Fibroblast of villous mesenchyme (primary cell): ENCODE measurements around the gene ZC3H7B. TPM values are rescaled to one million over a fixed set of nuclear protein-coding genes. Genes with fewer than 3 reads are reported as not detected.

Source experiments
- DNase-seq: peaks from one replicate; pipeline ENCODE4 v3.0.0-alpha.2; 2010; ENCODE audit warnings: low read depth
- H3K4me3 ChIP-seq: 2 replicates; pipeline ENCODE4 v1.5.1; 2011; ENCODE audit warnings: low read depth, mild to moderate bottlenecking, low read length
- small RNA-seq: library from RNA; depleted of rRNA; stranded (forward); fragments of <200 nt; gene quantifications from one replicate; pipeline ENCODE3, GENCODE V24; 2012
- total RNA-seq: library from RNA; depleted of rRNA; stranded (reverse); fragments of >200 nt; gene quantifications from 2 replicates; pipeline ENCODE4 v1.2.3, GENCODE V29; 2012
- TF ChIP-seq, protein P1 (sequence below): IDR thresholded peaks from 2 replicates; pipeline ENCODE4 v1.5.1; 2012; ENCODE audit warnings: low read depth, mild to moderate bottlenecking, low read length; ENCODE audit not compliant: insufficient read depth

ZC3H7B gene
- total RNA-seq, 1 donor, result 80.3 TPM

DNA sequence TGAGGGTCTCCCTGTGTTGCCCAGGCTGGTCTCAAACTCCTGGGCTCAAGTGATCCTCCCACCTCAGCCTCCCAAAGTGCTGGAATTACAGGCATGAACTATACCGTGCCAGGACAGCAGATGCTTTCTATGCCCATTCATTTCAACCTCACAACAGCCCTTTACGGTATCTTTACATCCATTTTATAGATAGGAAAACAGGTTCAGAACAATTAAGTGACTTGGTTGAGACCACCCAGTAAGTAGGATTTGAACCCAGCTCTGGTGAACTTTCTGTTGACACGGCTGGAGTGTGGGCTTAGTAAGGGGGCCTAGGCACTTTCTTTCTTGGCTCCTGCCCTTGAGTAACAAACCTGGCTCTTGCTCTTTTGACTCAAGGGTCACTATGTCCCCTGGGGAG, 106.1 kb downstream of the ZC3H7B start:
- no peak overlapping the region for H3K4me3 ChIP-seq
- DNase-seq, result no peak
- TF ChIP-seq, protein P1, sequence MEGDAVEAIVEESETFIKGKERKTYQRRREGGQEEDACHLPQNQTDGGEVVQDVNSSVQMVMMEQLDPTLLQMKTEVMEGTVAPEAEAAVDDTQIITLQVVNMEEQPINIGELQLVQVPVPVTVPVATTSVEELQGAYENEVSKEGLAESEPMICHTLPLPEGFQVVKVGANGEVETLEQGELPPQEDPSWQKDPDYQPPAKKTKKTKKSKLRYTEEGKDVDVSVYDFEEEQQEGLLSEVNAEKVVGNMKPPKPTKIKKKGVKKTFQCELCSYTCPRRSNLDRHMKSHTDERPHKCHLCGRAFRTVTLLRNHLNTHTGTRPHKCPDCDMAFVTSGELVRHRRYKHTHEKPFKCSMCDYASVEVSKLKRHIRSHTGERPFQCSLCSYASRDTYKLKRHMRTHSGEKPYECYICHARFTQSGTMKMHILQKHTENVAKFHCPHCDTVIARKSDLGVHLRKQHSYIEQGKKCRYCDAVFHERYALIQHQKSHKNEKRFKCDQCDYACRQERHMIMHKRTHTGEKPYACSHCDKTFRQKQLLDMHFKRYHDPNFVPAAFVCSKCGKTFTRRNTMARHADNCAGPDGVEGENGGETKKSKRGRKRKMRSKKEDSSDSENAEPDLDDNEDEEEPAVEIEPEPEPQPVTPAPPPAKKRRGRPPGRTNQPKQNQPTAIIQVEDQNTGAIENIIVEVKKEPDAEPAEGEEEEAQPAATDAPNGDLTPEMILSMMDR, result no peak

- TF ChIP-seq, protein P1, result no peak
- DNase-seq, result no peak
These were observed 107.3 kb downstream of the ZC3H7B start for GRCh38 chr22:41408665-41409064.

More at GRCh38 chr22:41408665-41409064, 107.3 kb downstream of the ZC3H7B start:
- no peak overlapping the region for H3K4me3 ChIP-seq

Small RNA genes lying within 50 kb of the gene (small RNA-seq; reads per million reads assigned to genes)
- not detected for gene MIR6889
- gene RNU6-495P, result not detected

Other genes with a start within 250 kb of the ZC3H7B start
- gene EP300, start 208.9 kb upstream of the ZC3H7B start, total RNA-seq, result 45.4 and 73.8 TPM in 2 replicates
- gene L3MBTL2, start 96.2 kb upstream of the ZC3H7B start, total RNA-seq, result 23.2 and 32.0 TPM in 2 replicates
- gene CHADL, start 60.6 kb upstream of the ZC3H7B start, total RNA-seq, result 0.43 and 0.64 TPM in 2 replicates
- gene RANGAP1, start 15.3 kb upstream of the ZC3H7B start, total RNA-seq, result 60.2 and 95.9 TPM in 2 replicates
- 7.7 and 8.6 TPM in 2 replicates for gene TEF, start 80.4 kb downstream of the ZC3H7B start, total RNA-seq
- gene TOB2, start 145.3 kb downstream of the ZC3H7B start, total RNA-seq, result 23.2 and 35.4 TPM in 2 replicates
- gene PHF5A, start 167.2 kb downstream of the ZC3H7B start, total RNA-seq, result 38.0 and 51.0 TPM in 2 replicates
- gene ACO2, start 167.6 kb downstream of the ZC3H7B start, total RNA-seq, result 50.6 and 69.1 TPM in 2 replicates
- gene POLR3H, start 242.9 kb downstream of the ZC3H7B start, total RNA-seq, result 24.8 and 28.1 TPM in 2 replicates